Pancreas (tissue), 10 donors: ENCODE results near the gene COTL1. TPM values are rescaled to one million over a fixed set of nuclear protein-coding genes. Genes with fewer than 3 reads are reported as not detected.

ENCODE experiments used
- ATAC-seq, 4 donors: fragments of 200-7000 bp; cut with Tn5 transposase; one replicate each; pipeline versions ENCODE4 v1.8.0 to v1.9.1; 2020; ENCODE audit warnings: mild to moderate bottlenecking in 4 of 4, moderate library complexity in 4 of 4
- DNase-seq, 6 donors: peaks; one replicate each; pipeline ENCODE4 v3.0.0-alpha.2; 2020
- FAIRE-seq: peaks from 2 replicates; lab custom pipeline; 2012; peaks lifted over from hg19 to GRCh38; lab: Jason Lieb, UNC
- H3K27ac ChIP-seq, 4 donors: fragments of 200-600 bp; sonication (generic); 1 replicate in 3 of 4; 2 replicates in 1 of 4; pipeline versions ENCODE4 v1.5.0 to v1.8.0; 2020
- H3K27me3 ChIP-seq, 4 donors: fragments of 200-600 bp; one replicate each; pipeline ENCODE4 v1.8.0; 2021
- H3K36me3 ChIP-seq, 3 donors: fragments of 200-600 bp; sonication (generic) in 1 of 3; one replicate each; pipeline versions ENCODE4 v1.5.0 to v1.8.0; 2020 to 2021
- H3K4me1 ChIP-seq, 3 donors: fragments of 200-600 bp; one replicate each; pipeline ENCODE4 v1.8.0; 2021
- H3K4me3 ChIP-seq, 4 donors: fragments of 200-600 bp; sonication (generic) in 2 of 4; one replicate each; pipeline versions ENCODE4 v1.5.0 to v1.8.0; 2020 to 2021
- H3K9me3 ChIP-seq, 4 donors: fragments of 200-600 bp; one replicate each; pipeline ENCODE4 v1.8.0; 2021
- CTCF ChIP-seq, 4 donors: fragments of 200-600 bp; sonication (generic) in 3 of 4; IDR thresholded peaks; one replicate each; pipeline versions ENCODE4 v1.5.0 to v1.8.0; 2021; ENCODE audit warnings: antibody characterized with exemption in 4 of 4
- WGBS, 2 donors: extraction: QIAGEN DNeasy Blood & Tissue Kit; methylation state at CpG; one replicate each; pipeline ENCODE4 v1.1.7; 2013; 5-methylcytosine and 5-hydroxymethylcytosine counted together
- intact Hi-C, 3 donors: fragments of 100-400 bp; cut with DNase I; formaldehyde crosslinking; loops; one replicate each; pipeline versions ENCODE4 v1.11.1 to v1.14.2; 2022
- polyA plus RNA-seq, 2 donors: library from polyadenylated mRNA; stranded (reverse); fragments of 200-250 nt; gene quantifications; one replicate each; pipeline ENCODE4 v1.2.3, GENCODE V29; 2013
- total RNA-seq, 6 donors: library from RNA; stranded (reverse); fragmentation: NEBNext Ultra II Directional in 4 of 6; extraction: Animal tissue kit (Norgen Biotek cat#: 25700) in 4 of 6; gene quantifications; one replicate each; pipeline versions ENCODE4 v1.2.1 to v1.2.4, GENCODE V29; 2021 to 2023
- donor health status: healthy with polysubstance abuse.
- donor health status: DM: no; HTN: no; CAD: no; lungs with moderate emphysema.
- donor health status: DM: no; HTN: no; CAD: no.
- donor health status: control.
- donor health status: control.
- donor health status: Bipolar disorder and iron deficiency.
- donor health status: DM: yes; HTN: yes; CAD: no.
- donor health status: DM: no; HTN: no; CAD: no.
- donor health status: DM: no; HTN: no; CAD: no.
- donor health status: DM: yes; HTN: yes; CAD: no.

Gene COTL1
- total and polyA plus RNA-seq, 8 donors = 6.8 to 44.3 (median 19.1) TPM

DNA sequence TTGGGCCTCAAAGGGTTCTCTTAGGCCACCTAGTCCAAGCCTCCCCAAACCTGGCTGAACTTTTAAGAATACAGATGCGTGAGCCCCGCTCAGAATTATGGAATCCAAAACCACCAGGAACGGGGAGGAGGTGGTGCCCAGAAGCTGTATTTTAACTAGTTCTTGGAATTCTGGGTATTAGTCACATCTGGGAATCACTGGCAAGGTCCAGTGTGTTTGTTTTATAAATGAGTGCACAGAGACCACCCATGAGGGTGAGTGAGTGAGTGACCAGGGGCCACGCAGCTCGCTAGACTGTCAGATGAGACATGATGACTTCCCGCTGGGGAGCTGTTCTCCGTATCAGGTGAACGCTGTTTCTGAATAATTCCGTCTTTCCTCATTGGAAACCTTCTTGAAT is 44.6 kb upstream of the COTL1 start:
- Histone ChIP-seq H3K27me3 (no peaks in the 10 kb centered on the region), H3K9me3 (no peaks in the 10 kb centered on the region), H3K36me3 (peaks cover 2 to 59% (median 35%) of the 10 kb centered on the region in 3 donors), H3K4me3 (no peak overlapping the region), H3K27ac (no peak overlapping the region), H3K4me1 (no peaks in the 10 kb centered on the region)
- 93 to 96% methylated on average over 9 of the region's 9 CpGs for WGBS, 2 donors
- FAIRE-seq (no peak), ATAC-seq (no peak), DNase-seq (no peak)
- intact Hi-C loops = no loop called here
- TF ChIP-seq CTCF (IDR thresholded peaks at IDR 0.05) = no peak

DNA sequence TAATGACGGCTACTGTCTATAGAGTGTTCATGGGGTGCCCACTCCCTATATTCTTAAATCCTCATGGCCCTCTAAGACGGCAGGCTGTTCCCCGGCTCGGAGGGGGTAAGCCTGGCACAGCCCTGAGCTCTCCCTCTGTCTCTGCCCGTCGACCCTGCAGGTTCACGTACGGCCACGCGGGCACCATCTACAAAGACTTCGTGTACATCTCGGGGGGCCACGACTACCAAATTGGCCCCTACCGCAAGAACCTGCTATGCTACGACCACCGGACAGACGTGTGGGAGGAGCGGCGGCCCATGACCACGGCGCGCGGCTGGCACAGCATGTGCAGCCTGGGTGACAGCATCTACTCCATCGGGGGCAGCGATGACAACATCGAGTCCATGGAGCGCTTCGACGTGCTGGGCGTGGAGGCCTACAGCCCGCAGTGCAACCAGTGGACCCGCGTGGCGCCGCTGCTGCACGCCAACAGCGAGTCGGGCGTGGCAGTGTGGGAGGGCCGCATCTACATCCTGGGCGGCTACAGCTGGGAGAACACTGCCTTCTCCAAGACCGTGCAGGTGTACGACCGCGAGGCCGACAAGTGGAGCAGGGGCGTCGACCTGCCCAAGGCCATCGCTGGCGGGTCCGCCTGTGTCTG is 43.7 kb upstream of the COTL1 start:
- no peak for ATAC-seq
- TF ChIP-seq CTCF (IDR thresholded peaks at IDR 0.05) = no peak
- WGBS, 2 donors = 93 to 95% methylated on average over 51 of the region's 51 CpGs
- Histone ChIP-seq H3K4me1 (no peaks in the 10 kb centered on the region), H3K4me3 (no peak overlapping the region), H3K27ac (no peak overlapping the region), H3K27me3 (no peaks in the 10 kb centered on the region), H3K36me3 (peaks cover 7 to 68% (median 38%) of the 10 kb centered on the region in 3 donors), H3K9me3 (no peaks in the 10 kb centered on the region)
- intact Hi-C loops = no loop called here
- FAIRE-seq = no peak
- DNase-seq = peak in 1 of 6 donors; percentile 63

GRCh38 chr16:84660973-84661372 is 43.1 kb upstream of the COTL1 start:
- no peak for FAIRE-seq
- no peak overlapping the region for H3K4me3 ChIP-seq
- H3K27me3 ChIP-seq = no peaks in the 10 kb centered on the region
- WGBS, 2 donors = 83 to 87% methylated on average over 7 of the region's 7 CpGs
- TF ChIP-seq CTCF (IDR thresholded peaks at IDR 0.05) = no peak
- DNase-seq = no peak
- H3K36me3 ChIP-seq = peaks cover 7 to 69% (median 38%) of the 10 kb centered on the region in 3 donors
- H3K27ac ChIP-seq = no peak overlapping the region
- H3K9me3 ChIP-seq = no peaks in the 10 kb centered on the region
- intact Hi-C loops = no loop called here
- no peaks in the 10 kb centered on the region for H3K4me1 ChIP-seq
- peak in 1 of 4 donors; percentile 10 for ATAC-seq

GRCh38 chr16:84659656-84660300 is 41.9 kb upstream of the COTL1 start:
- no peak for TF ChIP-seq CTCF (IDR thresholded peaks at IDR 0.05)
- H3K9me3 ChIP-seq = no peaks in the 10 kb centered on the region
- no peaks in the 10 kb centered on the region for H3K27me3 ChIP-seq
- WGBS, 2 donors = 95 to 97% methylated on average over 27 of the region's 27 CpGs
- no peak overlapping the region for H3K4me3 ChIP-seq
- intact Hi-C loops = no loop called here
- FAIRE-seq (no peak), DNase-seq (no peak), ATAC-seq (no peak)
- H3K4me1 ChIP-seq = no peaks in the 10 kb centered on the region
- H3K27ac ChIP-seq = no peak overlapping the region
- H3K36me3 ChIP-seq = peaks cover 7 to 69% (median 38%) of the 10 kb centered on the region in 3 donors

DNA sequence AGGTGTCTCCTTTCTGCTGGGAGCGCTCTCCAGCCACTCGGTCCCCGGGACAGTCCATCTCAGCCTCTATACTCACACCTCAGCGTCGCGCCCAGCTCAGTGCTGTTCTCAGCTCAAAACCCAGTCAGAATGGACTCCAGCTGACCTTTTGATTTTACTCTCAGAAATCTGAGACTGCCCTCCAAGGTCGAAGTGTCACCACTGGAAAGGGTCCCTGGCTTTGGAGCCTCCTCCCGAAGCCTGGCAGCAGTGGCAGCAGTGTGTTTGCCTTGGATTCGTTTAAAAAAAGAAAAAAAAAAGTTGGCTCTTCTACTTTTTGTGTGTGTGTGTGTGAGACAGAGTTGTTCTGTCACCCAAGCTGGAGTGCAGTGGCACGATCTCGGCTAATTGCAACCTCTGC is 40.8 kb upstream of the COTL1 start:
- H3K4me1 ChIP-seq = no peaks in the 10 kb centered on the region
- H3K27ac ChIP-seq = no peak overlapping the region
- H3K27me3 ChIP-seq = no peaks in the 10 kb centered on the region
- intact Hi-C loops = no loop called here
- no peak for FAIRE-seq
- DNase-seq = peak in 3 of 6 donors; percentile 36 to 48 (median 43)
- H3K36me3 ChIP-seq = peaks cover 7 to 65% (median 38%) of the 10 kb centered on the region in 3 donors
- 47 to 49% methylated on average over 11 of the region's 11 CpGs for WGBS, 2 donors
- no peak for TF ChIP-seq CTCF (IDR thresholded peaks at IDR 0.05)
- H3K9me3 ChIP-seq = no peaks in the 10 kb centered on the region
- no peak overlapping the region for H3K4me3 ChIP-seq
- ATAC-seq = peak; percentile 50 to 85 (median 63)
